Measurements from ENCODE around the gene LGR4. TPM values are rescaled to one million over a fixed set of nuclear protein-coding genes. Genes with fewer than 3 reads are reported as not detected.
A peak's percentile ranks its signal among the peaks of the same experiment; 100 is the strongest.

Gene LGR4
- total and polyA plus RNA-seq, 9 of the 15 experiments (the other 6 are each of a cell fraction or from before 2014, with no cell fraction given): 0.94 to 10.1 (median 5.8) TPM

DNA sequence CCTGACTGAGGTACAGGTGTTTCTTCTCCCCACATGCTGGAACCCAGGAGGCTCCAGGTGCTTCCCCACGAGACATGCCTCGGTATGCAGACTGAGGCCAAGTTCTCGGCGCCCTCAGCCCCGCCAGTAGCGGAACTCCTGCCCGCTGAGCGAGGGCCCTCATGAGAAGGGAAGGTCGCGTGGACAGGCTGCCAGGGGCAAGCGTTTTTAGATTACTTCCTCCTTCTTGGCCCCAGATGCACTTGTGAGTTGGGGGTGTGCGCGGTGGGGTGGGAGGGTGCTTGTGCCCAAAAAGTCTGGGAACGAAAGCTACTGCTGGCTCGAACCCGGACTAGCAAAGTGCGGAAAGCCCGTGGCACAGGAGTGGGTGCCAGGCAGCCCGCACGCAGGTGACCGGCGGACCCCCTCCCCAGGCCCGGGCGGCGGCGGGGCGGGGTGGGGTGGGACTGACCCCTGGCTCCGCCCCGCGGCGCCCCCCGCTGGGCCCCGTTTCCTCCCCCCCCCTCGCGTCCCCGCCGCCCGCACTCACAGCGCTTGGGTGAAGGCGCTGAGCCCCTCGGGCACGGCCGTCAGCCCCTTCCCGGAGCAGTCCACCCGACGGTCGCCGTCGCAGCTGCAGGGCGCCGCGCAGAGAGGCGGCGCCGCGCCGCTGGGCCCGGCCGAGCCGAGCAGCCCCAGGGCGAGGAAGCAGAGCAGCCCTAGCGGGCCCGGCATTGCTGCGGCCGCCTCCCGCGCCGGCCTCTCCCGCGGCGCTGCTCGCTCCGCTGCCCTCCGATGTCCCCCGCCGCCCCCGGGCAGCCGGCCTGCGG, 797 bp downstream of the LGR4 start:
- POLR2A ChIA-PET: interaction anchor here (0.7 to 1.4 kb wide), 8 partner anchors 7 to 1114 kb away, joined by 3 to 5 read pairs (median 4); no protein-coding TSS in a partner anchor
- Histone ChIP-seq H3K9me3 (replicated peaks; ENCODE audit: control insufficient read depth, insufficient read depth, low read depth, low read length) (no peaks in the 10 kb centered on the region), H3K27me3 (ENCODE audit: control insufficient read depth in 2 of 2, insufficient read depth in 2 of 2, low read length in 2 of 2) (no peaks in the 10 kb centered on the region), H3K9me1 (ENCODE audit: control insufficient read depth, insufficient read depth, low read length) (peaks cover 3% of the 10 kb centered on the region), H3K79me2 (ENCODE audit: control insufficient read depth, insufficient read depth, low read length) (peaks cover 22% of the 10 kb centered on the region), H3K27ac (ENCODE audit: extremely low read depth, low read depth, low read length) (peak overlapping the region; percentile 67), H3K36me3 (ENCODE audit: control insufficient read depth, insufficient read depth, low read length) (no peaks in the 10 kb centered on the region), H2AFZ (ENCODE audit: low read depth, low read length) (peak overlapping the region; percentile 92), H3K9ac (ENCODE audit: insufficient read depth in 1 of 2, low read depth in 2 of 2, low read length in 2 of 2) (peak overlapping the region; percentile 69 to 95), H3K4me2 (ENCODE audit: insufficient read depth, low read length) (peak overlapping the region; percentile 85), H3K4me3 (peak overlapping the region; percentile 76), H4K20me1 (replicated peaks; ENCODE audit: control insufficient read depth, insufficient read depth, low read length) (0 out of 2 replicates have a peak, but pooled peaks cover 6% of the 10 kb centered on the region), H3K4me1 (replicated peaks in 1 of 2; ENCODE audit: control insufficient read depth in 2 of 2, insufficient read depth in 2 of 2, low read length in 2 of 2) (peaks cover 13 to 22% of the 10 kb centered on the region in 2 experiments; a peak in 4 of 5 replicates)
- FAIRE-seq (no peak), DNase-seq (ENCODE audit: extremely low read depth in 1 of 4, low spot score in 3 of 4) (peak; percentile 30 to 77 (median 60)), ATAC-seq (peak; percentile 72)
- WGBS (ENCODE audit: insufficient coverage, low coverage, missing lambda C conversion rate): 8% methylated on average over 51 of the region's 79 CpGs
- intact Hi-C loops (cut with micrococcal nuclease): loop anchor here (2.0 to 5.0 kb wide), 4 partner anchors 51 to 174 kb away; no protein-coding TSS in a partner anchor
- no TSS peak for BruUV-seq (replicated peaks)
- in situ Hi-C loops (cut with MboI): no loop called here
- CTCF ChIA-PET (ENCODE audit: low intra/inter-chr PET ratio): no interaction called here
- TF ChIP-seq ZNF354B (CRISPR knock-in tag; IDR thresholded peaks at IDR 0.05) (no peak), TCF7 (IDR thresholded peaks at IDR 0.05; ENCODE audit: borderline replicate concordance) (no peak), GATA2 (CRISPR knock-in tag; IDR thresholded peaks at IDR 0.05) (no peak), ZNF316 (IDR thresholded peaks at IDR 0.05) (no peak), YY1 (IDR thresholded peaks at IDR 0.05; ENCODE audit: borderline replicate concordance in 1 of 3, control insufficient read depth in 1 of 3, extremely low read depth in 1 of 3, insufficient read depth in 3 of 3, insufficient read length in 1 of 3, insufficient replicate concordance in 2 of 3, low read depth in 1 of 3, low read length in 2 of 3) (peak in 2 of 3 experiments; percentile 2 to 43), ZNF707 (CRISPR knock-in tag; conservative IDR thresholded peaks at IDR 0.05) (no peak), STAT6 (CRISPR knock-in tag; IDR thresholded peaks at IDR 0.05) (no peak), MXI1 (IDR thresholded peaks at IDR 0.05; ENCODE audit: low read depth, low read length) (no peak), ZSCAN29 (IDR thresholded peaks at IDR 0.05) (no peak), RFX7 (CRISPR knock-in tag; IDR thresholded peaks at IDR 0.05) (no peak), SIN3A (IDR thresholded peaks at IDR 0.05; ENCODE audit: borderline replicate concordance in 2 of 2, control insufficient read depth in 1 of 2, low read depth in 2 of 2, low read length in 2 of 2) (0 out of 4 replicates have a peak, but pooled peaks of 1 of the 2 experiments have one; percentile 37), ZFX (CRISPR knock-in tag; IDR thresholded peaks at IDR 0.05) (peak; percentile 22; the same call in 1 of the 2 replicates), ZC3H4 (CRISPR knock-in tag; IDR thresholded peaks at IDR 0.05; ENCODE audit: borderline replicate concordance) (no peak), ZBTB8A (IDR thresholded peaks at IDR 0.05; ENCODE audit: partially characterized antibody) (no peak)
- TF ChIP-seq, protein P1, sequence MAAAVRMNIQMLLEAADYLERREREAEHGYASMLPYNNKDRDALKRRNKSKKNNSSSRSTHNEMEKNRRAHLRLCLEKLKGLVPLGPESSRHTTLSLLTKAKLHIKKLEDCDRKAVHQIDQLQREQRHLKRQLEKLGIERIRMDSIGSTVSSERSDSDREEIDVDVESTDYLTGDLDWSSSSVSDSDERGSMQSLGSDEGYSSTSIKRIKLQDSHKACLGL (CRISPR knock-in tag; IDR thresholded peaks at IDR 0.05; ENCODE audit: borderline replicate concordance, poor library complexity, severe bottlenecking): no peak
- TF ChIP-seq, protein P2, sequence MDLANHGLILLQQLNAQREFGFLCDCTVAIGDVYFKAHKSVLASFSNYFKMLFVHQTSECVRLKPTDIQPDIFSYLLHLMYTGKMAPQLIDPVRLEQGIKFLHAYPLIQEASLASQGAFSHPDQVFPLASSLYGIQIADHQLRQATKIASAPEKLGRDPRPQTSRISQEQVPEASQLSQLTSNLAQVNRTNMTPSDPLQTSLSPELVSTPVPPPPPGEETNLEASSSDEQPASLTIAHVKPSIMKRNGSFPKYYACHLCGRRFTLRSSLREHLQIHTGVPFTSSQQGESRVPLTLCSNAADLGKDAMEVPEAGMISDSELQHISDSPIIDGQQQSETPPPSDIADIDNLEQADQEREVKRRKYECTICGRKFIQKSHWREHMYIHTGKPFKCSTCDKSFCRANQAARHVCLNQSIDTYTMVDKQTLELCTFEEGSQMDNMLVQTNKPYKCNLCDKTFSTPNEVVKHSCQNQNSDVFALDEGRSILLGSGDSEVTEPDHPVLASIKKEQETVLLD (IDR thresholded peaks at IDR 0.05): 0 out of 2 replicates have a peak, but pooled peaks have one; percentile 2
